BE2C (cell line): ENCODE data around the gene PCDH18.
"Not testable (repeated sequence)": the region's sequence is repeated elsewhere in the genome, so short reads cannot be mapped to it uniquely, and the experiment has no call there.

Experiments
- DNase-seq: peaks from one replicate; pipeline ENCODE4 v3.0.0-alpha.2; 2020
- H3K27me3 ChIP-seq: fragments of 250-450 bp; sonication (Bioruptor Pico); 2 replicates; pipeline ENCODE4 v1.5.1; 2020; ENCODE audit warnings: mild to moderate bottlenecking
- H3K36me3 ChIP-seq: fragments of 250-450 bp; sonication (Bioruptor Pico); 2 replicates; pipeline ENCODE4 v1.5.1; 2020; ENCODE audit warnings: mild to moderate bottlenecking
- H3K4me1 ChIP-seq: fragments of 250-450 bp; sonication (Bioruptor Pico); 2 replicates; pipeline ENCODE4 v1.5.1; 2020
- H3K4me3 ChIP-seq: 2 replicates; pipeline ENCODE4 v1.5.1; 2011; ENCODE audit warnings: low read depth, low read length
- H3K9me3 ChIP-seq: fragments of 250-450 bp; sonication (Bioruptor Pico); 2 replicates; pipeline ENCODE4 v1.5.1; 2020
- TF ChIP-seq, protein P1 (sequence below): IDR thresholded peaks from 2 replicates; pipeline ENCODE4 v1.5.1; 2012; ENCODE audit warnings: mild to moderate bottlenecking, low read depth, low read length

PCDH18 gene

DNA sequence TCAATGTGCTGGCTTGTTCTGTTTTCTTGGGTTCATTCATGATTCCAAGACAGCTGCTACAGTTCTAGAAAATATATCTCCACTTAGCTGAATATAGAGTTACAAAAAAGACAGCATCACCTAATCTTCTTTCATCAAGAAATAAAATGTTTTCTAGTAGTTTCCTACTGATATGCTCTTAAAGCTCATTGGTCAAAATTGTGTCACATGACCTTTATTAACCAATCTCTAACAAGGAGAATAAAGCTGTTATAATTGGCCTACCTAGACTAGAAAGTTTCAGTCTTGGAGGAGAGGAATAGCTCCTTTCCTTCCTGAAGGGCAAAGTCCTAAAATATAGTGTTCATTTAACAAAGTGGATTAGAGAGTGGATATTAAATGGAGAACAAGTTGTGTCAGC is 8.1 kb upstream of the PCDH18 start:
- Histone ChIP-seq H3K27me3 (no peaks in the 10 kb centered on the region), H3K36me3 (no peaks in the 10 kb centered on the region), H3K9me3 (no peaks in the 10 kb centered on the region), H3K4me1 (0 out of 2 replicates have a peak, but pooled peaks cover 2% of the 10 kb centered on the region), H3K4me3 (no peak overlapping the region)
- TF ChIP-seq, protein P1, sequence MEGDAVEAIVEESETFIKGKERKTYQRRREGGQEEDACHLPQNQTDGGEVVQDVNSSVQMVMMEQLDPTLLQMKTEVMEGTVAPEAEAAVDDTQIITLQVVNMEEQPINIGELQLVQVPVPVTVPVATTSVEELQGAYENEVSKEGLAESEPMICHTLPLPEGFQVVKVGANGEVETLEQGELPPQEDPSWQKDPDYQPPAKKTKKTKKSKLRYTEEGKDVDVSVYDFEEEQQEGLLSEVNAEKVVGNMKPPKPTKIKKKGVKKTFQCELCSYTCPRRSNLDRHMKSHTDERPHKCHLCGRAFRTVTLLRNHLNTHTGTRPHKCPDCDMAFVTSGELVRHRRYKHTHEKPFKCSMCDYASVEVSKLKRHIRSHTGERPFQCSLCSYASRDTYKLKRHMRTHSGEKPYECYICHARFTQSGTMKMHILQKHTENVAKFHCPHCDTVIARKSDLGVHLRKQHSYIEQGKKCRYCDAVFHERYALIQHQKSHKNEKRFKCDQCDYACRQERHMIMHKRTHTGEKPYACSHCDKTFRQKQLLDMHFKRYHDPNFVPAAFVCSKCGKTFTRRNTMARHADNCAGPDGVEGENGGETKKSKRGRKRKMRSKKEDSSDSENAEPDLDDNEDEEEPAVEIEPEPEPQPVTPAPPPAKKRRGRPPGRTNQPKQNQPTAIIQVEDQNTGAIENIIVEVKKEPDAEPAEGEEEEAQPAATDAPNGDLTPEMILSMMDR = no peak
- DNase-seq = no peak

DNA sequence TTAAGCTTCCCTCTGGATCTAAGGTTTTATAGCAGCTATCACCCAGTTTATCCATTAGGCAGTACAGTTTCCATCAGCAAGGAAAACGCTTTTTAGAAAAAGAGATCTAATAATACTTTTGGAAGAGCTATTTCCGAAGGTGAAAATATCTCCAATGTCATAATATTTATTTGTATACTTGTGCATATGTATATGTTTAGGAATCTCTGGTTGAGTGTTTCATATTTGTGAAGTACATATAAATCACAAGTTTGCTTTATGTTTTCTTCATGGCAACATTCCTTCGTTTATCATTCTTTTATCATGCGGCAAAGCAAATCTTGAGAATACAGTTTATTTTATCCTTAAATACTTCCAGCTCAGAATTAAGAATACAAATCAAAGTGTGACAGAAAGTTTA is 6.2 kb upstream of the PCDH18 start:
- TF ChIP-seq, protein P1 = no peak
- DNase-seq = no peak
- no peak overlapping the region for H3K4me3 ChIP-seq
- H3K9me3 ChIP-seq = no peaks in the 10 kb centered on the region
- 0 out of 2 replicates have a peak, but pooled peaks cover 2% of the 10 kb centered on the region for H3K4me1 ChIP-seq
- no peaks in the 10 kb centered on the region for H3K36me3 ChIP-seq
- no peaks in the 10 kb centered on the region for H3K27me3 ChIP-seq

DNA sequence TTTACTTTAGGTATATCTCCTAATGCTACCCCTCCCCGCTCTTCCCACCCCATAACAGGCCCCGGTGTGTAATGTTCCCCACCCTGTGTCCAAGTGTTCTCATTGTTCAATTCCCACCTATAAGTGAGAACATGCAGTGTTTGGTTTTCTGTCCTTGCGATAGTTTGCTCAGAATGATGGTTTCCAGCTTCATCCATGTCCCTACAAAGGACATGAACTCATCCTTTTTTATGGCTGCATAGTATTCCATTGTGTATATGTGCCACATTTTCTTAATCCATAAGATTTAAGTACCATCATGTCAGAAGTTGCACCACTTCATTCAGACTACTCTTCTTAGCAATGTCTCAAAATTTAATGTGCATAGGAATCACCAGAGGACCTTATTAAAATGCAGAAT is 5.5 kb upstream of the PCDH18 start:
- not testable (repeated sequence) for H3K4me3 ChIP-seq, H3K9me3 ChIP-seq, H3K36me3 ChIP-seq, DNase-seq, H3K27me3 ChIP-seq, H3K4me1 ChIP-seq

DNA sequence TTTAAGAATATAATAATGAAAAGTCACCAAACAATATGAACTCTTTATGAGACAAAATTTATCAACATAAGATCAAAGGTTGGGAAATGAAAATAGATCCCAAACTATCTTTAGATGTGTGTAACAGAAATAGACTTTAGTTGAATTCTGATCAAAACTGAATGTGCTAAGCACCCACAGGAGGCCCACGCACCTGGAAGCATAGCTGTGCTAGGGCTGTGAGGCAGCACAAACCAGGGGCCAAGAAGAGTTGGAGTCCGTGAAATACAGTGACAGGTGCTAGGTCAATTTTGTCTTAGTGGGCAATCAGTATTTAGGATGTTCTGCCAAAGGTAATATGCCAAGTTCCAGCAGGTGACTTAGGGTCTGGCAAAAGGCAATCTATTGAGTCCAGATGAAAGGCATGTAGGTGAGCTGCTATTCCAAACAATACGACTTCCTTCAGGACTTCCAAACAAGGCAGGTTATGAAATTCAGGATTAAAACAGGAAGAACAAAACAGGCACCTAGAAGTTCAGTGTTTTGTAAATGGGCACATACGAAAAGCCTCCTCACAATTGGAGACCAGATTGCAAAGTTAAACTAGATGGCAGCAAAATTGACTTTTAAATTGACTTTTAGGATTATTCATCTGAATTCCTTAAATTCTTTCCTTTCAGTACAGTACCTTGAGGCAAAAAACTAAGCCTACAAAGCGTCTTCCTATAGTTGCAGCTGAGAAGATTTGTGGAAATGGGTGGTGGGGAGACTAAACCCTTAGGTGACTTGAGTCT is 4.7 kb upstream of the PCDH18 start:
- Histone ChIP-seq H3K9me3 (no peaks in the 10 kb centered on the region), H3K4me3 (no peak overlapping the region), H3K4me1 (0 out of 2 replicates have a peak, but pooled peaks cover 5% of the 10 kb centered on the region), H3K36me3 (no peaks in the 10 kb centered on the region), H3K27me3 (no peaks in the 10 kb centered on the region)
- TF ChIP-seq, protein P1 = no peak
- DNase-seq = no peak

DNA sequence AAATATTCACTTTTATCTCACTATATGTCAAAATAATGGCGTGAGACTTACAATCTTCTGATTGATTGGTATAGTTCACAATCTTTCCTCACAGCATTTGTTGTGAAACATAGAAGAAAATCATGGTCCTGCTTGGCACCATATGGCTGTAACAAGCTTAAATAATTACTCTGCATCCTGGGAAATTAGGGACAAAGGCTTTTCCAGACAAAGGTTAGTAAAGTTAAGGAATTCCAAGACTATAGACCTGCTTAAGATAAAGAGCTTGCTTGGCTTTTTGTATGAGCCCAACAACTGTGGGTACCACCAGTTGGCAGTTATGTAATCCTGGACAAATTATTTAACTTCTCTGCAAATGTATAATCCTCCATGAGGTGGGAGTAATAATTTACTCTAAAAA is 3.4 kb upstream of the PCDH18 start:
- no peak for DNase-seq
- Histone ChIP-seq H3K36me3 (no peaks in the 10 kb centered on the region), H3K4me3 (no peak overlapping the region), H3K27me3 (no peaks in the 10 kb centered on the region), H3K9me3 (no peaks in the 10 kb centered on the region), H3K4me1 (0 out of 2 replicates have a peak, but pooled peaks cover 3% of the 10 kb centered on the region)
- TF ChIP-seq, protein P1 = no peak

DNA sequence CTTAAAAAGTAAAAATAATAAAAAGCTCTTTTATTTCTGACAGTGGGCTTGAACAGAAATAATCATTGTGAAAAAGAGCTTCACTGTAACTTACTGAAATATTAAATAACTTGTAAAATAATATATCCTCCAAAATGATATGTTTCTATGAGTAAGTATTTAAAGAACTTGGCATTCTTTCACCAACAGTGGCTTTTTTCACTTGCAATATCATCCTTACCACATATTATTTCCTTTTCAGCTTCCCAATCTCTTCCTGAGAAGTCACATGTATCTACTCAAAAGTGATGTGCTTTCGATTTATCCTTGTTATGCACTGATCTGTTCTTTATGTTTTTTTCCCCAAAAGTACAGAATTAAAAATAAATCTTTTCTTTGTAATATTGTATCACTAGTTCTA is 2.2 kb upstream of the PCDH18 start:
- Histone ChIP-seq H3K4me3 (no peak overlapping the region), H3K9me3 (no peaks in the 10 kb centered on the region), H3K36me3 (peaks cover 9% of the 10 kb centered on the region), H3K4me1 (0 out of 2 replicates have a peak, but pooled peaks cover 3% of the 10 kb centered on the region), H3K27me3 (no peaks in the 10 kb centered on the region)
- DNase-seq = no peak
- TF ChIP-seq, protein P1 = no peak
